ENCODE results near the gene CFAP107.
"Not testable (repeated sequence)": the region's sequence is repeated elsewhere in the genome, so short reads cannot be mapped to it uniquely, and the experiment has no call there.

The CFAP107 gene, protein sequence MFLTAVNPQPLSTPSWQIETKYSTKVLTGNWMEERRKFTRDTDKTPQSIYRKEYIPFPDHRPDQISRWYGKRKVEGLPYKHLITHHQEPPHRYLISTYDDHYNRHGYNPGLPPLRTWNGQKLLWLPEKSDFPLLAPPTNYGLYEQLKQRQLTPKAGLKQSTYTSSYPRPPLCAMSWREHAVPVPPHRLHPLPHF

DNA sequence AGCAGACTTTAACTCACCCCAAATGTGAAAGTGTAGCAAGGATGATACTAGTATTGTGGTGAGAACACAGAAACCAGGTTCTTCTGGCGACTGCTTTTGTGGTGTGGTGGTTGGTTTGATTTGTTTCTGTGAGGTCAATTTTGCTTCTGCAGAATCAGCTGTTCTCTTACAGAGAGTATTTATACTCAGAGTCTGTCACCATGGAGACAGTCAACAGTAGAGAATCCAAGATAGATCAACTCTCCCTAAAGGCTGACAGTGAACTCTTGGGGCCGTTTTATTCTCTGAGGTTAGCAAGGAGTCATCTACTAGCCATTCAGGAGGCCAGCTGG, at the start of gene CFAP107:
TSS of gene CFAP107 (plus strand) at position 209 of the 332 bp plus-strand sequence. CDS start 231 bp downstream, outside the sequence.
- DNase-seq (ENCODE audit: low spot score): no peak

DNA sequence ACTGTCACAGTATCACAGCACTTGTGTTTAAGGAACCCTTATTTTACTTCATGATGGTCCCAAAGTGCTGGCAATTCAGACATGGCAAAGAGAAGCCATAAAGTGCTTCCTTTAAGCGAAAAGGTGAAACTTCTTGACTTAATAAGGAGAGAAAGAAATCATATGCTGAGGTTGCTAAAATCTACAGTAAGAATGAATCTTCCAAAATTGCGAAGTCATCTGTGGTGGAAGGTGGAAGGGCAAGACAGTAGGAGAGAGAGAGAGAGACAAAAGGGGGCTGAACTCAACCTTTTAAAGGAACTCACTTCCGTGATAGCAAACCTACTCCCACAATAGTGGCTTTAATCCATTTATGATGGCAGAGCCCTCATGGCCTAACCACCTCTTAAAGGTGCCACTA, 49.3 kb upstream of the CFAP107 start:
- no peak for DNase-seq (ENCODE audit: low spot score)

DNA sequence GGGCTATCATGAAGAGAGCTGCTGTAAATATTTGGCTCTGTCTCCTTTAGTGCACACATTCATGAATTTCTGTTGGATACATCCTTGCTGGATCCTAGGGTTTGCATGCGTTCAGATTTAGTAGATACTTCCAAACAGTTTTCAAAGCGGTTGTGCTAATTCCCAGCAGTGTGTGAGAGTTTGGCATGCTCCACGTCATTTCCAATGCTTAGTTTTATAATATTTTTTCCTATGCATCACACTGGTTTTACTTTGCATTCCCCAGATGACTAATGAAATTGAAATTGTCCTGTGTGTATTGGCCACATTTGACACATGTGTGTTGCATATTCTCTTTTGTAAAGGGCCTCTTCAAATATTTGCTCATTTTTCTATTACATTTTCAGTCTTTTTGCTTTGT, 48.6 kb upstream of the CFAP107 start:
- DNase-seq (ENCODE audit: low spot score): no peak

DNA sequence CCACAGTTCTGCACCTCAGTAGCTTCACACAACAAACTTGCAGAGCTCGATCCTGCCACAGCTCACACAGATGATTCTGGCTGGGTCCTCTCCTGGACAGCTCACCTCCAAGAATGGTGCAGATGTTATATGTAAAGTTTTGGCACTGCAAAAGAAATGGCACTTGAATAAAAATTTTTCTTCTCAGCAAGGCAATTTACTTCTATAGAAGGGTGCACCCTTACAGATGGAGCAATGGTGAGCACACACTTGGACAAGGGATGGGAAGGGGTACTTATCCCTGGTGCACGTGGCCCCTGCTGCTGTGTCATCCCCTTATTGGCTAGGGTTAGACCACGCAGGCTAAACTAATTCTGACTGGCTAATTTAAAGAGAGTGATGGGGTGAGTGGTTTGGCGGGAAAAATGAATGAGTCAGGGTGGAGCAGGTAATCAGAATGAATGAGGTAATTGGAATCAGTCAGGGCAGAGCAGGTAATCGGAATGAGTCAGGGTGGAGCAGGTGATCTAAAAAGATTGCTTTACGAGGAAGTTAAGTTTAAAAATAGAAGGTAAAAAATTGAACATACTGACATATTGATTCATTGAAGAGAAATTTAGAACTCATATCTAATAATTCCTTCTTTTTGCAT, 42.1 kb upstream of the CFAP107 start:
- DNase-seq (ENCODE audit: low spot score): no peak

DNA sequence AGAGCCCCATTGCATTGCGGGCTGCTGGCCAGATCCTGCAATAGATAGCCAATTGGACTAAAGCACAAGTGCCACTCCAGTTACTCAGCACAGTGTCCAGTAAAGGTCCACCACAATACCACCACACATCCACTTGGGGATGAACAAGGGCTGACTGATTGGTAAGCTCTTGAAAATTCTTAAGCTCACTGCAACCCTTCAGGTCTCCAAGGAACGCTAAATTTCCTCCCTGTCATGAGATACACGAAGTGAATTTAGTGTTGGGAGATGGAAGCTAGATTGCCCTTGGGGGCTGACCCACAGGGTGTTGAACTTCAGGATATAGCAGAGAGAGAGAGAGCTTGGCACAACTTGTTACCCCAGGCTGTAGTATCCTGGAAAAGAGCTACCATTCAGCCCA, 39.9 kb upstream of the CFAP107 start:
- DNase-seq (ENCODE audit: low spot score): no peak

DNA sequence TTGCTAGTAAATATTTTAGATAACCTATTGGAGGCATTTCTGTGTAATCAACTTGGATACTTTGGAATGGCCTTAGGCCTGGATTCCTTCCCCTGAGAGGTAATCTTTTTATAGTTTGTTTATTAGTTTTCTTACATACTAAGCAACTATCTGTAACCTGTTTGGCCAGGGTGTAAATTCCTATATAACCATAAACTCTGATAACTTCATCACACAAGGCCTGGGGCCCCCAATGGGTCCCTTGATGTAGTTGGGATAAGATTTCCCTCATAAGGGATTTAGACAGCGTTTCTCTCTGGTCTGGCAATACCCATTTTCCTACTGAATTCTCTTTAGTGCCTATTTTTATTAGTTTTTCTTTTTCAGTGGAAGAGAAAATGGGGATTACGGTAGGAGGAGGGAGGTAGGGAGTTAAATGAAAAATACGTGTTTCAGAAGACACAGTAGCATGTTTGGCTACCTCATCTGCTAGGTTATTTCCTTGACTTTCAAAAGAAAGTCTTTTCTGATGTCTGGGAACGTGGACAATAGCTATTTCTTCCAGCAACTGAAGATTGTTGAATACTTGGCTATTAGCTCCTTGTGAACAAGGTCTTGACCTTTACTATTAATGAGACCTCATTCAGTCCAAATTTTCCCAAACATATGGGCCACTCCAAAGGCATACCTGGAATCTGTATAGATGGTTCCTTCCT, 37.5 kb upstream of the CFAP107 start:
- DNase-seq (ENCODE audit: low spot score): no peak

DNA sequence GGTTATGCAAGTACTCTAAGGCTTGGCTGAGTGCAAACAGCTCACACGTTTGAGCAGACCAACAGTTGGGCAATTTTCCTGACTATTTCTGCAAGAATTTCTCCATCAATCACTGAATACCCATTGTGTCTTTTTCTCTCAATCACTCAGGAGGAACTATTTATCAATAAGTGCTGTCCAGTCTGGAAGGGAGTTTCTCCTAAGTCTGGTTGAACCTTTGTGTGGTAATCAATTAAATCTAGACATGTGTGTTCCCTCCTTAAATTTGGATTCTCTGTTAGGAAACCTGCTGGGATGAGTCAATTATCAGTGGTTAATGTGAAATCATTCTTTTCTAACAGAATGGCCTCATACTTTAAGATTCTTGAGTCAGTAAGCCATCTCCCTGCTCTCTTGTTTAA, 36.9 kb upstream of the CFAP107 start:
- DNase-seq (ENCODE audit: low spot score): no peak

DNA sequence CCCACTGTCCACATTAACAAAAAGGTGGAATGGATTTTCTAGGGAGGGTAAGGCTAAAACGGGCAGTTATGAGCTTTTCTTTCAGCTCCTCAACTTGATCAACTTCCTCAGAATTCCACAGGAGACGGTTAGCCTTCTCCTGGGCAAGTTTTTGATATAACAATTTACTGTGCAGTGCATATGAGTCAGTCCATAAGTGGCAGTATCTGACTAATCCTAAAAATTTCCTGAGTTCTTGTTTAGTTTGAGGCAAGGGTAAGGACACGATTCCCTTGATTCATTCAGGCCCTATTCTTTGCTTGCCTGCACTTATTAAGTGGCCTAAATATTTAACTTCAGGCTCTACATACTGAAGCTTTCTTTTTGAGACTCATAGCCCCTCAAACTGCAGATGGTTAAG, 36.3 kb upstream of the CFAP107 start:
- DNase-seq (ENCODE audit: low spot score): no peak

DNA sequence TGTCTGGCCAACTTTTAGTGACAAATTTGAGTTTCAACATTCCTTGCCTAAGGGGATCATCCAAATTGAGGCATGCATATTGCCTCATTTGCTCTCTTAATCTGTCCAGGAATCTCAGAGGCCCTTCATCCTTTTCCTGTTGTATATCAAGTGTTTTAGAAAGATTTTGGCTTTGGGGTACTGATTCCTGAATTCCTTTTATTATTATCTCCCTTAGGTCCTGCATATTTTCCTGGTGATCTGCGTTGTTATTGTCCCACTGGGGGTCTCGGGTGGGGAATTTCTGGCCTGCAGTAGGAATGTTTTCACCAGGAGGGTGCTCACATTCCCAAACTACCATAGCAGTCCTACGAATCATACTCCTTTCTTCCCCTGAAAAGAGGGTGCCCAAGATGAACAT, 34.5 kb upstream of the CFAP107 start:
- DNase-seq (ENCODE audit: low spot score): no peak

DNA sequence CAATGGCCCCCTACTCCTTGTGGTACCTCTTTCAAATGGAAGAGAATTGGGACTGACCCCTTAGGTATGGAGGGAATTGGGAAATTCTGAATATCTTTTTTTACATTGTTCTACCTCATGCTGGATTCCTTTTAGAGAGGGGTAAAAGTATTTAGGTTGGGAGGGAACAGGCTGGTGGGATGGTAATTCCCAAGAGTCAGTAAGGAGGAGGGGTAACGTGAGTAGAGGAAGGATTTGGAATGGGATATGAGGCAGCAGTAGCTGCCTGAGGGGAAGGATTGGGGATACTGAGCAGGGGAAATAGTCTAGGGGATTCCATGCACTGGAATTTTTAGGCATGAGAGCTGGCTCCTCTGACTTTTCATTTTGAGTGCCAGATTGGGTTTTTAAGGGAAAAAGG, 33.9 kb upstream of the CFAP107 start:
- no peak for DNase-seq (ENCODE audit: low spot score)

DNA sequence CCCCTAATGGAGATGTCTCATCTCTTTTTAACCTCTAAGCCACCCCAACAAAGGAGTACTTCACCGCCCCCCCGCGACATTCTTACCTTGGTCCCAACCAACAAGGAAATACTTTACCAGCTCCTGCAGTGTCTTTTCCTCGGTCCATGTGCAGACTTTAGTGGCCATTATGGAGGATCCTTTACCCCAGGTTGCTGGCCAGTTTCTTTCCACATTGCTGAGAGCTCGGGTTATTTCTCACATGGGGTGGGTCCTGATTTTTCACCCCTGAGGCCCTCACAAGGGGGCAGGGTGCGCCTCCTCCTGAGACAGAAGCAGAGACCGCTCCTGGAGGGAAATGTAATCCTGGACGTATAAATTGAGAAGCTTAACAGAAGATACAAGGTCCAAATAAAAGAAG, 33.1 kb upstream of the CFAP107 start:
- no peak for DNase-seq (ENCODE audit: low spot score)

DNA sequence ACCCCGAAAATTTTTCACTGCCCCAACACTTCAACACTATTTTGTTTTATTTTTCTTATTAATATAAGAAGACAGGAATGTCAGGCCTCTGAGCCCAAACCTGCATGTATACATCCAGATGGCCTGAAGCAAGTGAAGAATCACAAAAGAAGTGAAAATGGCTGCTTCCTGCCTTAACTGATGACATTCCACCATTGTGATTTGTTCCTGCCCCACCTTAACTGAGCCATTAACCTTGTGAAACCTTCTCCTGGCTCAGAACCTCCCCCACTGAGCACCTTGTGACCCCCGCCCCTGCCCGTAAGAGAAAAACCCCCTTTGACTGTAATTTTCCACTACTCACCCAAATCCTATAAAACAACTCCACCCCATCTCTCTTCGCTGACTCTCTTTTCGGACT, 32.3 kb upstream of the CFAP107 start:
- DNase-seq (ENCODE audit: low spot score): not testable (repeated sequence)

DNA sequence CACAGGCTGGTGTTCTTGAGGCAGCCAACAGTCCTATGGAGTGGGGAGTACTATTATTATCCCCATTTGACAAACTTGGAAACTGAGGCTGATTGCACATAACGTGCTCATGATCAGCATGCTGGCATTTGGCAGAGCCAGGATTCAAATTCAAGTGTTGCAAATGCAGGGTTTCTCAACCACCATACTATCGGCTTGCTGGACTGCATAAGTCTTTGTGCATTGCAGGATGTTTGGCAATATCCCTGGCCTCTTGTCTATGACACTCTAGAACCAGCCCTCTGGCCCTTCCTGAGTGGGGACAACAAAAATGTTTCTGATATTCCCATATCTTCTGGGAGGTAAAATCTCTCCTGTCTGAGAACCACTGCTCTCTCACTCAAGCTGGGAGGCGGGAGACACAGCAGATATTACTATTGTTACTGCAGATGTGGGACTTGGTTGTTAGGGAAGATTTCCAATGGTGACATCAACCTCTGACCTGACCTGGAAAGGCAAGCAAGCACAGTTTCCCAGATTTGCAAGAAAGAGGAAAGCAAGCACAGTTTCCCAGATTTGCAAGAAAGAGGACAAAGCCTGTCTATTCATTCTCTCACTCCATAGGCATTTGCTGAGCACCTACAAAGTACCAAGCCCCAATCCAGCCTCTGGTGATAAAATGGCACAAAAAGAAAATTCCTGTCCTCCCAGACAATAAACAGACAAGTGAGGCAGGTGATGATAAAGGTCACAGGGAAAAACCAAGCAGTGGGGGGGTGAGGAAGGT, 31.1 kb upstream of the CFAP107 start:
- no peak for DNase-seq (ENCODE audit: low spot score)

DNA sequence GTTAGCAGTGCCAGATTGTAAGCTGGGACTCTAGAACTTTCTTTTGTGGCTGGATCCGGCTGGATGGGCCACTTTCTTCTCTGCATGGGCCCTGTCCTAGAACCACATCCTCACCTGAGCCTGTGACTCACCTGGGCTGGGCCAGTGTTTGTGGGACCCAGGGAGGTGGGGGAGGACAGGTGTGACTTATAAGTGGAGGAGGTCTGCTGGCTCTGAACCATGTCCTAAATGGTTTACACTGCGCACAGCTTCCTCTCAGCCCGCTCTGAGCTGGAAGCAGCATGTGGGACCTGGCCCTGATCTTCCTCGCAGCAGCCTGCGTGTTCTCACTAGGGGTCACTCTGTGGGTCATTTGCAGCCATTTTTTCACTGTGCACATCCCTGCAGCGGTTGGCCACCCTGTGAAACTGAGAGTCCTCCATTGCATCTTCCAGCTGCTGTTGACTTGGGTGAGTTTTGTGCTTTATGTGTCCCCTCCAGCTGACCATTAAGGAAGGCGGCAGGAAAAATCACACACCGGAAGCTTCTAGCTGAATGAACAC, 30.0 kb upstream of the CFAP107 start, which contains the start of gene AADACL3:
TSS of gene AADACL3 (plus strand) at position 215 of the 542 bp plus-strand sequence. CDS start at position 282, 67 bp downstream.
- no peak for DNase-seq (ENCODE audit: low spot score)

DNA sequence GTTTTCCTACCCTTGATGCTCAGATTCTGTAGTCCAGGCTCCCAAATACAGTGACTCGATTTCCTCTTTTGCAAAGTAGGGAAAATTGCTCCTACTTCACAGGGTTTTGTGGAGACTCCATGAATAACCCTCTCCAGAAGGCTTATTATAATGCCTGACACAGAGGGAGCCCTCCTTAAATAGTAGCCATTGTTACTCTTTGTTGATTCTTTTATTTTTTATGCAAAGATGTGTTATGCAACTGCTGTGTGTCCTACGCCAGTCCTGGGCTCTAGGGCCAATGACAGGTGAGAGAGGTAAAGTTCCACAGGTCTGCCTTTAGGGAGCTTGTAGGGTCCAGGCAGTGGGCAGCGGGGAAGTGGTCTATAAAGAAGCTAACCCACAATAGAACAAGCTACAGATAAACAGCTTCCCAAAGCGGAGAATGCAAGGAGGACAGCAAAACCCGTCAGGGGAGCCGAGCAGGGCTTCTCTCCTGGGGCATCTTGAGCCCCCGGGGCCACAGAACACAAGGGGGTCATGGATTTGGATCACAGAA, 28.6 kb upstream of the CFAP107 start:
- DNase-seq (ENCODE audit: low spot score): no peak

DNA sequence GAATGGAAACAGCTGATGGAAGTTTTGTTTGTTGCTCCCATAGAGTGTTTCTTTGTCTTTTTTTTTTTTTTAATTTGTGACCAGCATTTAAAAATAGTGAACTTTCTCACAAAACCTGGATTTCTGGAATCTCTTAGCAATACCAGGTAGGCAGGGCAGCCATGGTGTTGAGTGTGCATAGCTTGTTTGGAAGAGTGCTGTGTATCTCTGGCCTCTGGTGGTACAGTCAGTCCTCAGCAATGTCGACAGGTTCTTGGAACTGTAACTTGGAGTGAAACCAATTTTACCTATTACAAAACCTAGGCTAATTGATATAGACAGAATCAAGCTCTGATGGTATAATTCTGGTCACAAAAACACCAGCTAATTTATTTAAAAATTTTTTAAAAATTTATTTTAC, 23.4 kb upstream of the CFAP107 start:
- DNase-seq (ENCODE audit: low spot score): no peak

DNA sequence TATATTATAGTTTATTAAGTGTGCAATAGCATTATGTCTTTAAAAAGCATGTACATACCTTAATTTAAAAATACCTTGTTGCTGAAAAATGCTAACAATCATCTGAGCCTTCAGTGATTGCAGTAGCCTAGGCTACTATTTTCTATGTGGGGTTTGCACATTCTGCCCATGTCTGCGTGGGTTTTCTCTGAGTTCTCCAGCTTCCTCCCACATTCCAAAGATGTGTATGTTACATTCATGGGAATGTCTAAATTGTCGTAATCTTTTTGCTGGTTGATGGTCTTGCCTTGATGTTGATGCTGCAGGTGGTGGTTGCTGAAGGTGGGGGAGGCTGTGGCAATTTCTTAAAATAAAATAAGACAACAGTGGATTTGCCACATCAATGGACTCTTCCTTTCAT, 17.6 kb upstream of the CFAP107 start:
- no peak for DNase-seq (ENCODE audit: low spot score)

DNA sequence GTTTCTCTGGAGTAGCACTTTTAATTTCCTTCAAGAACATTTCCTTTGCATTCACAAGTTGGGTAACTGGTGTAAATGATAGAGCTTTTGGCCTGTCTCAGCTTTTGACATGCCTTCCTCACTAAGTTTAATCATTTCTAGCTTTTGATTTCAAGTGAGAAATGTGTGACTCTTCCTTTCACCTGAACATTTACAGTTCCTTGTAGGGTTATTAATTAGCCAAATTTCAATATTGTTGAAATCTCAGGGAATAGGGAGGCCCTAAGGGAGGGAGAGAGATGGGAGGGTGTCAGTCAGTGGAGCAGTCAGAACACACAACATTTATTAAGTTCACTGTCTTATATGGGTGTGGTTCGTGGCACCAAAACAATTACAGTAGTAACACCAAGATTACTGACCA, 15.8 kb upstream of the CFAP107 start:
- no peak for DNase-seq (ENCODE audit: low spot score)

DNA sequence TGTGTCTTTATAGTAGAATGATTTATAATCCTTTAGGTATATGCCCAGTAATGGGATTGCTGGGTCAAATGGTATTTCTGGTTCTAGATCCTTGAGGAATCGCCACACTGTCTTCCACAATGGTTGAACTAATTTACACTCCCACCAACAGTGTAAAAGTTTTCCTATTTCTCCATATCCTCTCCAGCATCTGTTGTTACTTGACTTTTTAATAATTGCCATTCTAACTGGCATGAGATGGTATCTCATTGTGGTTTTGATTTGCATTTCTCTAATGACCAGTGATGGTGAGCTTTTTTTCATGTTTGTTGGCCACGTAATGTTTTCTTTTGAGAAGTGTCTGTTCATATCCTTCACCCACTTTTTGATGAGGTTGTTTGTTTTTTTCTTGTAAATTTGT, 14.9 kb upstream of the CFAP107 start:
- not testable (repeated sequence) for DNase-seq (ENCODE audit: low spot score)

DNA sequence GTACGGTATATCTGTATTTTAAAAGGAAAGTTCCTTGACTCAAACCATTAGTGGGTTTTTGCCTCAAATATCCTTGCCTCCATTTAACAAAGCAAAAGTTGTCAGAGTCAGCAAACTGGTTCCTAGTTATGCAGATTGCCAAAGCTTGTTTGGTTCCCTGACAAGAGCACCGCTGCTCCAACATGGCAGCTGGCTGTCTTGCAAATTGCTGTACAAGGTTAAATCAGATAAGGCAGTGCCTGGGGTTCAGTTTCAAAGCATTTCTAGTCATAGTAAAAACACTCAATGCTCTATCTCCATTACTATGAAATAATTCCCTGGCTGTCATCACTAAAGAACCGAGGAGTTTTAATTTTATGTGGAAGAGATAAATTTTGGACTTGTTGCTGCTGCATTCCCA, 11.3 kb upstream of the CFAP107 start:
- no peak for DNase-seq (ENCODE audit: low spot score)

DNA sequence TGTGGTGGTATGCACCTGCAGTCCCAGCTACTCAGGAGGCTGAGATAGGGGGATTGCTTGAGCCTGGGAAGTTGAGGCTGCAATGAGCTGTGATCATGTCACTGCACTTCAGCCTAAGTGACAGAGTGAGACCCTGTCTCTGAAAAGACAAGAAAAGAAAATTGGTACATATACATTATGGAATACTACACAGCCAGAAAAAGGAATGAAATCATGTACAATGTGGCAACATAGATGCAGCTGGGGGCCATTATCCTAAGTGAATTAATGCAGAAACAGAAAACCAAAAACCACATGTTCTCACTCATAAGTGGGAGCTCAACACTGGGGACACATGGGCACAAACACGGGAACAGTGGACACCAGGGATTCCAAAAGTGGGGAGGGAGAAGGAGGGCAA, 7.1 kb upstream of the CFAP107 start:
- no peak for DNase-seq (ENCODE audit: low spot score)

DNA sequence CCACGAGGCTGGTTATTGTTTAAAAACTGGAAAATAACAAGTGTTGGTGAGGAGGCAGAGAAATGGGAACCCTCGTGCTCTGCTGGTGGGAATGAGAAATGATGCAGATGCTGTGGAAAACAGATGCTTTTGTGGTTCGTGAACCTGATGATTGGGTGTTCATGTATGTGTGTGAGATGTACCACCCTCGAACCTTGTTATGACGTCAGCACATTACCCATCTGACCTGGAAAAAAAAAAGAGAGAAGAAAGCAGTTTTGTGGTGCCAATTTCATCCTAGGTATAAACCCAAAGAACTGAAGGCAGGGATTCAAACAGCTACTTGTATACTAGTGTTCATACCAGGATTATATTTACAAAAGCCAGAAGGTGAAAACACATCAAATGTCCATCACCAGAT, 6.4 kb upstream of the CFAP107 start:
- no peak for DNase-seq (ENCODE audit: low spot score)
